MCF 10A (cell line): Measurements from ENCODE around the gene NPHP4. TPM values are rescaled to one million over a fixed set of nuclear protein-coding genes. Genes with fewer than 3 reads are reported as not detected.

Experiments used
- BruUV-seq: library from RNA; stranded (reverse); fragments of 400-500 nt; replicated peaks from 2 replicates; lab custom pipeline; 2021; lab: Mats Ljungman, UMichigan
- CTCF ChIA-PET: fragments of 300-600 bp; sonication (Branson Sonifier 250); formaldehyde crosslinking; extraction: SDS; loops from one replicate; lab custom pipeline; 2021; ENCODE audit warnings: antibody characterized with exemption, inconsistent platforms; lab: Yijun Ruan, JAX
- POLR2A ChIA-PET: fragments of 300-600, 350-650 bp; sonication (Branson Sonifier 250); formaldehyde crosslinking; extraction: SDS; loops from one replicate; lab custom pipeline; 2020; ENCODE audit warnings: antibody characterized with exemption, inconsistent platforms; lab: Yijun Ruan, JAX
- DNase-seq: peaks from one replicate; pipeline ENCODE4 v3.0.0-alpha.2; 2018; ENCODE audit not compliant: unreplicated experiment
- H3K27ac Mint-ChIP-seq: one replicate; pipeline ENCODE4 v1.8.0; 2022; ENCODE audit warnings: mild to moderate bottlenecking, low read depth, mixed read lengths; ENCODE audit not compliant: unreplicated experiment
- H3K27me3 Mint-ChIP-seq: one replicate; pipeline ENCODE4 v1.8.0; 2022; ENCODE audit warnings: mixed read lengths; ENCODE audit not compliant: insufficient read depth, unreplicated experiment
- H3K36me3 Mint-ChIP-seq: one replicate; pipeline ENCODE4 v1.8.0; 2022; ENCODE audit warnings: mild to moderate bottlenecking, moderate library complexity, mixed read lengths; ENCODE audit not compliant: insufficient read depth, unreplicated experiment
- H3K4me1 Mint-ChIP-seq: one replicate; pipeline ENCODE4 v1.8.0; 2022; ENCODE audit warnings: mixed read lengths; ENCODE audit not compliant: insufficient read depth, unreplicated experiment
- H3K4me3 Mint-ChIP-seq: one replicate; pipeline ENCODE4 v1.8.0; 2022; ENCODE audit warnings: mild to moderate bottlenecking, moderate library complexity, mixed read lengths; ENCODE audit not compliant: unreplicated experiment
- H3K9me3 Mint-ChIP-seq: one replicate; pipeline ENCODE4 v1.8.0; 2022; ENCODE audit warnings: mixed read lengths; ENCODE audit not compliant: unreplicated experiment
- CTCF ChIP-seq: fragments of 200-600 bp; IDR thresholded peaks from one replicate; pipeline ENCODE4 v1.8.0; 2022; ENCODE audit warnings: antibody characterized with exemption, mild to moderate bottlenecking; ENCODE audit not compliant: unreplicated experiment
- intact Hi-C: fragments of 100-400 bp; cut with micrococcal nuclease; formaldehyde crosslinking; loops from 2 replicates; pipeline ENCODE4 v1.14.1; 2022
- total RNA-seq: library from RNA; stranded (reverse); gene quantifications from 2 replicates; pipeline ENCODE4 v1.2.3, GENCODE V29; 2022

The NPHP4 gene
- total RNA-seq, 1 experiment from 2014 or later, result 14.4 TPM

DNA sequence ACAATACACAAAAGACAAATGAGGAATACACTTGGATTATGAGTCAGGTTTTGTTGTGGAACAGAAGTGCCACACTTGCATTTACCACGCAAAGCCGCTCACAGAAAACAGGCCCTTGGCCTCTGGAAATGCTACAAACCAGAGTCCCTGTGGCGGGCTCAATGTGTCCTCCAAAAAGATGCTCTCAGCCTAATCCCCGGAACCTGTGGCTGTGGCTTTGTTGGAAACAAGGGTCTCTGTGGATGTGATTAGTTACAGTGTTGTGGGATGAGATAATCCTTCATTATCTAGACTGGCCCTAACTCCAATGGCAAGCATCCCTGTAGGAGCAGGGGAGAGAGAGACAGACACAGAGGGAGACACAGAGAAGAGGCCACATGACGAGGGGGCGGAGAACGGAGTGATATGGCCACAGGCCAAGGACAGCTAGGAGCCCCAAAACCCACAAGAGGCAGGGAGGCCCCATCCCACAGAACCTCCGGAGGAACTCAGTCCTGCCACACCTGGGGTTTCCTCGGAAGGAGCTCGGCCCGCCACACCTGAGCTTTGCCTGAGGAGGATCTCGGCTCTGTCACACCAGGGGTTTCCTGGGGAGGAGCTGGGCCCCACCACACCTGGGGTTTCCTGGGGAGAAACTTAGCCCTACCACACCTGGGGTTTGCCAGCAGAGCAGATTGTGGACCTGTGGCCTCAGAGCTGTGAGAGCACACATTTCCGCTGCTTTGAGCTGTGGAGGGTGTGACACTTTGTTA, 55.4 kb downstream of the NPHP4 start:
- ChIA-PET CTCF (interaction anchor here (0.5 kb wide), 1 partner anchor 300 kb away, joined by 3 read pairs; no protein-coding TSS in a partner anchor), POLR2A (no interaction called here)
- no TSS peak for BruUV-seq
- no peaks in the 10 kb centered on the region for H3K27me3 Mint-ChIP-seq
- H3K9me3 Mint-ChIP-seq, result no peaks in the 10 kb centered on the region
- intact Hi-C loops, result no loop called here
- no peak for DNase-seq
- H3K4me3 Mint-ChIP-seq, result no peak overlapping the region
- peak overlapping the region; percentile 79 for H3K27ac Mint-ChIP-seq
- no peak for TF ChIP-seq CTCF
- H3K4me1 Mint-ChIP-seq, result no peaks in the 10 kb centered on the region
- peaks cover 38% of the 10 kb centered on the region for H3K36me3 Mint-ChIP-seq

DNA sequence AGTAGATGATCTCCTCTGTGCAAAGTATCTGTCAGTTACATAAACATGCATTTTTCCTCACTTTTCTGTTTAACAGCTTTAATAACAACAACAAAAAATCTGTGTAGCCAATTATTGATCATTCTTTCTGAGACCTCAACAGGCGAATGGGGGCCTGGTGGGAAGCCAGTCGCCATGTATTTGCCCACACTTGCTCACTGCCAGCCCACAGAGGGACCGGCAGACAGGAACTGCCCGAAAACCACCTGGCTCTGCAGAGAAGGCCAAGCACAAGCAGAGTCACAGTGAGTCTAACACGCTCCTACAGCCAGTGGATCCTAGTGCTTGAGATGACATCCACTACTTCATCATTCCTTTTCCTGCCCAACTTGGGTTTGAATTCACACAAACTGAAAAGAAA, 56.1 kb downstream of the NPHP4 start:
- TF ChIP-seq CTCF, result no peak
- peaks cover 41% of the 10 kb centered on the region for H3K36me3 Mint-ChIP-seq
- no peaks in the 10 kb centered on the region for H3K27me3 Mint-ChIP-seq
- H3K4me3 Mint-ChIP-seq, result no peak overlapping the region
- intact Hi-C loops, result no loop called here
- ChIA-PET CTCF (no interaction called here), POLR2A (no interaction called here)
- DNase-seq, result no peak
- H3K9me3 Mint-ChIP-seq, result no peaks in the 10 kb centered on the region
- no TSS peak for BruUV-seq
- H3K4me1 Mint-ChIP-seq, result no peaks in the 10 kb centered on the region
- no peak overlapping the region for H3K27ac Mint-ChIP-seq

GRCh38 chr1:5935026-5935425, 57.2 kb downstream of the NPHP4 start:
- POLR2A ChIA-PET, result interaction anchor here (1.0 kb wide), 1 partner anchor 9 kb away, joined by 3 read pairs; no protein-coding TSS in a partner anchor
- no peak for DNase-seq
- H3K27ac Mint-ChIP-seq, result no peak overlapping the region
- no peak overlapping the region for H3K4me3 Mint-ChIP-seq
- intact Hi-C loops, result no loop called here
- no peaks in the 10 kb centered on the region for H3K27me3 Mint-ChIP-seq
- CTCF ChIA-PET, result no interaction called here
- no TSS peak for BruUV-seq
- H3K36me3 Mint-ChIP-seq, result peaks cover 42% of the 10 kb centered on the region
- H3K4me1 Mint-ChIP-seq, result no peaks in the 10 kb centered on the region
- no peaks in the 10 kb centered on the region for H3K9me3 Mint-ChIP-seq
- no peak for TF ChIP-seq CTCF

GRCh38 chr1:5934058-5934884, 58.0 kb downstream of the NPHP4 start:
- no peak overlapping the region for H3K4me3 Mint-ChIP-seq
- intact Hi-C loops, result no loop called here
- no TSS peak for BruUV-seq
- ChIA-PET CTCF (interaction anchor here (0.6 kb wide), 1 partner anchor 112 kb away, joined by 3 read pairs; no protein-coding TSS in a partner anchor), POLR2A (interaction anchor here (1.0 kb wide), 2 partner anchors 8 to 9 kb away, joined by 3 read pairs; no protein-coding TSS in a partner anchor)
- DNase-seq, result no peak
- peaks cover under 1% of the 10 kb centered on the region for H3K4me1 Mint-ChIP-seq
- H3K27me3 Mint-ChIP-seq, result no peaks in the 10 kb centered on the region
- peaks cover 46% of the 10 kb centered on the region for H3K36me3 Mint-ChIP-seq
- no peaks in the 10 kb centered on the region for H3K9me3 Mint-ChIP-seq
- H3K27ac Mint-ChIP-seq, result no peak overlapping the region
- TF ChIP-seq CTCF, result no peak
